Measurements from ENCODE around the gene CNKSR1.

Gene CNKSR1

DNA sequence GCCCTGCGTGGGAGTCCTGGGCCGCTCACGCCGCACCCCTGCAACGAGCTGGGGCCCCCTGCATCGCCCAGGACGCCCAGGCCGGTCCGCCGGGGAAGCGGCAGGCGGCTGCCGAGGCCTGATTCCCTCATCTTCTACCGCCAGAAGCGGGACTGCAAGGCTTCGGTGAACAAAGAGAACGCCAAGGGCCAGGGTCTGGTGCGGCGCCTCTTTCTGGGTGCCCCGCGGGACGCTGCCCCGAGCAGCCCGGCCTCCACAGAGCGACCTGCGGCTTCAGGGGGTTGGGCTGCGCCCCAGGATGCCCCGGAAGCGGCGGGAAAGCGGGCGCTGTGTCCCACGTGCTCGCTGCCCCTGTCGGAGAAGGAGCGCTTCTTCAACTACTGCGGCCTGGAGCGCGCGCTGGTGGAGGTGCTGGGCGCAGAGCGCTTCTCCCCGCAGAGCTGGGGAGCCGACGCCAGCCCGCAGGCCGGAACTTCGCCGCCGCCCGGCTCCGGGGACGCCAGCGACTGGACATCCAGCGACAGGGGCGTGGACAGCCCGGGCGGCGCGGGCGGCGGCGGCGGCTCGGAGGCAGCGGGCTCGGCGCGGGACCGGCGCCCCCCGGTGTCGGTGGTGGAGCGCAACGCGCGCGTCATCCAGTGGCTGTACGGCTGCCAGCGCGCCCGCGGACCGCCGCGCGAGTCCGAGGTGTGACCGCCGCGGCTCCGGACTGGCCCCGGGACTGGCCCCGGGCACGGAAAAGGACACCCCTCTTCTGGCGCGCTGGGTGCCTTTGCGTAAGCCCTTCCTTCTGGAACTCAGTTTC is 15.7 kb upstream of the CNKSR1 start:
- DNase-seq = no peak

DNA sequence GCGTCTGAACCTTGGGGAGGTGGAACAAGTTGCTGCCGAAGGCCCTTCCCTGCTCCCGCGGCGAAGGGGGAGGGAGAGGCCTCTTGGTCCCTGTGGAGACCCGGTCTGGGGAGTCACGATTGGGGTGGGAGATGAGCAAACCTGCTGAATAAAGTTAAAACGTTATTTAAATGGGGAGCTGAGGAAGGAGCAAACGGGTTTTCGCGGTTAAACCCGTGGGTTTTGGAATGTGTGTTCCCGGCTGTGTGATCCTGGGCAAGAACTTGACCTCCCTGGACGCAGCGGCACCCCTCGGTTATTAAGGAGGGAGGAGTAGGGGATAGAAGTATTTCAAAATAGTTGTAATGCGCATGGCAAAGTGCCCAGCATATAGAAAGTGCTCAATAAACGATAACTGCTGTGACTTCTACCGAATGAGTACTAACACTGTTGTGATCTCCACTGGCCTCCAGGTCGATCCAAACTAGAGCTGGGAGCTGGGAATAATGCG is 15.0 kb upstream of the CNKSR1 start:
- no peak for DNase-seq

DNA sequence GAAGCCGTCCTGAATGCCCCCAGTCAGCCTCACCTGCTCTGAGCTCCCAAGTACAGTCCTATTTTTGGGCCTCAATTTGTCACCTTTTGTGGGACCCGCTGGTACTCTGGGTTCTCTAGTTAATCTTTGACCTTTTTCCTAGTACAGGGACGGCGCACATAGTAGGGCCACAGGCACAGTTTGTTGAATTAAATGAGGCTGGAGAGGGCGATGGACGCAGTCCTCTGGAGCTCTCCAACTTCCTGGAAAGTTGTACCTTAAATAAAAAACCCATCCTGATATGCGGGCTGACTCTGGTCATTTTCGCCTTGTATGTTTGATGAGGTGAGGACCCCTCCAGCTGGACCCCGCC is 13.6 kb upstream of the CNKSR1 start:
- no peak for DNase-seq

DNA sequence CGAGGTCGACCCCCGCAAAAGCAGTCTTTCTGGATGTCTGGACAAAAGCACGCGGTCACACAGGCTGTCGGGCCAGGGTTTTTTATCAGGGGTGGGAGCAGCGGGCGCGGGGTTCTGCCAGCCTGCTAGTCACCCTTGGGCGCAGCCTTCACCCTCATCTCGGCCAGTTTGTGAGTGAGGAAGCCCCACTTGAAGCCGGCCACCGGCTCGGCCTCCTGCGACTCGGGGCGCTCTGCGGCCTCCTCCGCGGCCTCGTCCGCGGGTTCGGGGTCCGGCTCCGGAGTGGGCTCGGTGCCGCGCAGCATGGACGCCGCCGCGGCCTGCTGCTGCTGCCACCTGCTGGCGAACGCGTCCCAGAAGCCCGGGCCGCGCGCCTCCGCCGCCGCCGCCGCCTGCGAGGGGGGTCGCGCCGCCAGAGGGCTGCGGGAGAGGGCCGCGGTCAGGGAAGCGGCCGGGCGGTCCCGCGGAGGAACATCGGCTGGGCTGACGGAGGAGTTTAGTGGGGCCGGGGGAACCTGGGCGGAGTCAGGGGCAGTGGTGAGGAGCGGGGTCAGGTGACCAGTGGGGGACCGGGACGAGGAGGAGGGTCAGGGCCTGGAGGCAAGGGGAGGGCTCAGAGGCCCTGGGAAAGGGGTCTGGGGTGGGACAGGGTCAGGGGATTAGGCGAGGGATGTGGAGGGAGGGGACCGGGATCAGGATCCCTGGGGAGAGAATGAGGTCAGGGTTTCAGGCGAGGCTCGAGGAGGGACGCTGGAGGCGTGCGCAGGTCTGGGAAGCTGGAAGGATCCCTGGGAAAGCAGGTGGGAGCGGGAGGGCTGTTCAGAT is 13.0 kb upstream of the CNKSR1 start:
- DNase-seq = no peak

DNA sequence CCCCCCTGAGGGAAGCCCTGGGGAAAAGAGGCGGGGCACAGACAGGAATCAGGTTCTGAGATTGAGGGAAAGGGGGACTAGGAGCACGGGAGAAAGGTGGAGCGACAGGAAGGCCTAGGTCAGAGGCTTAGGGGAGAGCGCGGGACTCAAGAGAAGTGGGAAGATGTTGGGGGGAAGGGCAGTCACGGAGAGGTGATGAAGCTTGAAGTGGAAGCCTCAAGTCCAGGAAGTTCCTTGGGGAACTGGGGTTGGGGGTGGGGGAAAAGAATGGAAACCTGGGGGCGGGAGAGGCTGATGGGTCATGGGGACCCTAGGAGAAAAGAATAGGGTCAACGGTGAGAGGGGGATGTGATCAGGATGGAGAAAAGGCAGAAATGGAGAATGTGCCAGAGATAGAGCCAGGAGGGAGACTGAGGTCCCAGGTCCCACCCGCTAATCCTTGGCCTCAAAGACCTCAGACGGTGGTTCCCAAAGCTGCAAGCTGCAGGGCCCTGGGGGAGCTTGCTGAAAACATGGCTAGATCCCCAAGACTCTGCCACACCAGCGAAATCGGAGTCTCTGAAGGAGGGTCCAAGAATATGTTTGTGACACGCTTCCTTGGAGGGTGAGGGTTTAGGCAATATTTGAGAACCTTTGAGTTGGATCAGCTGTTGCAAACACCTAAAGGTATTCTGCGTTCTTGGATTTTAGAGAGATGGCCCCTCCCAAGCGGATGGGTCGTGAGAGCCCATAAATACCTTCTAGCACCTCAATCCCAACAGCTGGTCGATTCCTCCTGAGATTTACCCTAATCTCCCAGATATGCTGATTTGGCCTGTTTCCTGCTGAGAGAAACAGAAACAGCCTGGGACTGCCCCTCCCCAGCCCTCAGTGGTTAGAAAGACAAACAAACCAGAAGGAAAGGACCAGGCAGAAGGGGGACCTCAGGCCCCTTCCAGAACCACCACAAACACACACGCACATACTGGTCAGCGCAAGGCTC is 12.1 kb upstream of the CNKSR1 start:
- DNase-seq = no peak

DNA sequence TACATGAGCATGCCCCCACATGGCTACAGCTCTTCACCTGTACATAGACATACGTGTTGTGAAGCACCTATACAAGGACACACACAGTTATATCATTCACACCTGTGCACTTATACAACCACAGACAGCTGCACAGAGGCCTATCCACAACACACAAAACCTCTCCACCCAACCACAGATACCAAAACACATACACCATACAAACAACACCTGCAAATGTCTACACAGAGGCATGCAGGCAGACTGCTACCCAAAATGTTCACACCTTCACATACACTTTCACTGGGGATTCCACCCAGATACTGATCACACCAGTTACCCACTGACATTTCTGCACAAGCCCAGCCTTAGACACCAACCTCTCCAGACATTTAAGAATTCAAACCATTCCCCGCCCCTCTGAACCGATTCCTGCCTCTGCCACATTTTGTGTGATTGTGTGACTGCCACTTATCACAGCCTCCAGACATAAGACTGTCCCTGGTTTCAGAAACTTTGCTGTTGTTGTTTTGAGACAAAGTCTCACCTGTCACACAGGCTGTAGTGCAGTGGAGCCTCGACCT is 10.5 kb upstream of the CNKSR1 start:
- DNase-seq = no peak

DNA sequence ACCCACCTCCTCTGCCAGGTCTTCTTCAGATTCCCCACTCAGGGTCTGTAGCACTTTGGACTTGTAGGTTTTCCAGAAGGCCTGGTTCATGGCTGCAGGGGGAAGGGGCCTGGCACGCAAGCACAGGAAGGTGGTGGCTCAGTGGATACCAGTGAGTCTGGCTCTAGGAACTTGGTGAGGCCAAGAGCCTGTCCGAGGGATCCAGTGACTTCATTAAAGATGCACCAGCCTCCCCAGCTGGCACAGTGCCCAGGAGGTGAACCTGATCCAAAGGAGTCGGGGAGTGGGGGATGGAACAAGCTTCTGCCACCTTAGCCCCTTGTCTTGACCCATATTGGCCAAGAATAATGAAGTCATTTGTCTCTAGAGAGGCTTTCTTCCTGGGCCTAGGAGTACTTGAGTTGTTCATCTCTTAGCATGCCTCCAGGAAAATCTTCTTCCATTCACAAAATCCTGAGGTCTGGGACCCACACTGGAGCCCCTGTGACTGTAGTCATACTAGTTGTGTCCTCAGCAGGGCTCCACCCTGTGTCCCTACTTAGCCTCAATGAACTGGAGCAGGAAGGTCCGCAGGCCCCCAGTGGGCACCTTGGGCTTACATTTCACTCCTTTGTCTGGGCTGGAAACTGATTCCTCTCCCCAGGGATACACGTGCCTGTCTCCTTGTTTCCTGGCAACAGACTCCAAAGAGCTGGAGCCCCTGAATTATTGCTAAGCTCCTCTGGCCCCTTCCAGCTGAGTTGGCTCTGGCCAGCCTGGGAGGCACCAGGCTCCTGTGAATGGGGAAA is 8.7 kb upstream of the CNKSR1 start, which contains the start of gene C1orf232:
Gene C1orf232 (minus strand): TSS at position 554 of the 788 bp plus-strand sequence. CDS start 464 bp downstream, at position 90.
- DNase-seq = no peak

DNA sequence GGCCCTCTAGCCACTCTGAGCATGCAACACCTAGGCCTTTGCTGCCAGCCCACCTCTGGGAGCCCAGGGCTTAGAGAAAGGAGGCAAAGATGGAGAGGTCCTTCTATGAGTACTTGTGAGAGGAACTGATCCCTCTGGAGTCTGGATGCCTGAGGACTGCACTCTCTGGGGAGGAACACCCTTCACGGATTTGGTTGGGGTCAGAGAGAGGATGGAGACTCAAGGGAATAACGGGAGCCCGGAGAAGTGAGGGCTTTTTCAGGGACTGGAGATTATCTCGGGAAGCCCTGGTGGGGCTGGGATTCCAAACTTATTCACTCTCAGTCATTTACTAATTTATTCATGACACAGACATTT is 8.1 kb upstream of the CNKSR1 start:
- DNase-seq = no peak

DNA sequence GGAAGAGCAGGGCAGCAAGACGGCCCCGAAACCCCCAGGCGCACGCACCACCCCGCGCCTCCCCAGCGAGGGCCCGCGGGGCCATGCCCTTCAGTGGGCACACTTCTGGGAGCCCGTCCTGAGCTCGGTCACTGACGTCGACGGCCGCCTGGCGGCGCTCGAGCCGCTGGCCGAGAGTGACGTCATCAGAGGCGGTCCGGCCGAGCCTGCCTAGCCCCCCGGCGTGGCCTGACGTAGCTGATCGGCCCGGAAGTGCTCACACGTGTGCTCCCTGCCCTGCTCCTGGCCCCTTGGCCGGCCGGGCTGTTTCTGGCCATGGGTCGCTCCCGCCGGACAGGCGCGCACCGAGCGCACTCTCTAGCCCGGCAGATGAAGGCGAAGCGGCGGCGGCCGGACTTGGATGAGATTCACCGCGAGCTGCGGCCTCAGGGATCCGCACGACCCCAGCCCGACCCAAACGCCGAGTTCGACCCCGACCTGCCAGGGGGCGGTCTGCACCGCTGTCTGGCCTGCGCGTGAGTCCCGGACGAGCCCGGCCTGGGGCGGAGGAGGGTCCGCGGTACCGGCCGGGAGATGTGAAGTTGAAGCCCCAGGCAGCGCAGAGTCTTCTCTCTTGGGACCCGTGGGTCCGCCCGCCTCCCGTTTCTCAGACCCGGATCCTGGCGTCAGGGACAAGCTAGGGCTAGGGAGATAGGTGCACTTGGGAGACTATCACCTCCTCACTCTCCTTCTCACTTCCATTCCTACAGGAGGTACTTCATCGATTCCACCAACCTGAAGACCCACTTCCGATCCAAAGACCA is 7.4 kb upstream of the CNKSR1 start, which contains the start of gene ZNF593:
Gene ZNF593 (plus strand): TSS at position 240 of the 803 bp plus-strand sequence. CDS start 76 bp downstream, at position 316.
- DNase-seq = peak; percentile 68

DNA sequence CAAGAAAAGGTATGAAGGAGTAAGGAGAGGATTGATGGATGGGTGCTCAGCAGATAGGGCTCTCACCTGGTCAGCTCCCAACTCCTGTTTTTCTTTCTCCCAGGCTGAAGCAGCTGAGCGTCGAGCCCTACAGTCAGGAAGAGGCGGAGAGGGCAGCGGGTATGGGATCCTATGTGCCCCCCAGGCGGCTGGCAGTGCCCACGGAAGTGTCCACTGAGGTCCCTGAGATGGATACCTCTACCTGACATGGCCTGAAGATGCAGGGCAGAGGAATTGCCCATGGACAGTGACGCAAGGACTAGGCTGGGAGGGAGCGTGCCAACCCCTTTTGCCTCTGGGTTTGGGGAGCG is 6.8 kb upstream of the CNKSR1 start:
- DNase-seq = no peak

DNA sequence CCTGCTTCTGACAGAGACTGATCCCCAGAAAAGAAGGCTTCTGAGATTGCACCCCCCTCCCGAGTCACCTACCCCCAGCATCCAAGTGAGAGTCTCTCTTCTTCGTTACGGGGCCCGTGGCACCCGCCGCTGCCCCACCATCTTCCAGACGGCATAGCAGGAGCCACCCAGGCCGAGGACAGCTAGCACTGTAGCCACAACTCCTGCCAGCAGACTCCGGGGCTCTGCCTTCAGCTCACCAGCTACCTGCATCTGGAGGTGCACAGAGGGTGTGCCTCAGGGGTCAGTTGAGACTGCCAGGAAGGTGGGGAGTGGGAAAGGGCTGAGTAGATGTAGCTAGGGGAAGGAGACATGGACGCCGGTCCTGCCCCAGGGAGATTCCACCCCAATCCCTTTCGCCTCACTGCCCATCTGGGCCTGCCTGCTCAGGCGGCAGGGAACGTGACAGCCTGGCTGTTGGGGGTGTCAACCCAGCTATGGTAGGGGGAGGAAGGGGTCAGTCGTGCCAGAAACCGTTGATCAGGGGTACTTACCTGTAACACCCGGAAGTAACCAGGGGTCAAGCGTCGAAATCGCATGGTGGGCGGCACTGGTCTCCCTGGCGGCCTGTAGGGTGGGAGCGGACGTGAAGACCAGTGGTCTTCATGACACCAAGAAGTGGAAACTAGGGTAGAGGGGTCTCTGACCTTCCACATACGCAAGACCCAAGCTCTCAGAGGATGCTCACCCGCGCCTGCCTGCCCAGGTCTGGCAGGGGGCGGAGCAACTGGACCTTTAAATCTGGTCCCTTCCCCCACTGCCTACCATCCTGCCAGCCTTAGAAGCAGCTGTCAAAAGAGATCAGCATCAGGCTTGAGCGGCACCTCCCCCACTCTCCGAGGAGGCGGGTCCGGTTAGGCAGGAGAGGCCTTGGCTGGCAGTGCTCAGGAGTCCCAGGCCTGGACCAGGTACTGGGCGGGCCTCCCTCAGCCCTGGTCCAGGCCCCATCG is 5.9 kb upstream of the CNKSR1 start, which contains the start of gene ZNF593OS:
Gene ZNF593OS (minus strand): TSS at position 749 of the 989 bp plus-strand sequence. CDS start 171 bp downstream, at position 578.
- DNase-seq = no peak

DNA sequence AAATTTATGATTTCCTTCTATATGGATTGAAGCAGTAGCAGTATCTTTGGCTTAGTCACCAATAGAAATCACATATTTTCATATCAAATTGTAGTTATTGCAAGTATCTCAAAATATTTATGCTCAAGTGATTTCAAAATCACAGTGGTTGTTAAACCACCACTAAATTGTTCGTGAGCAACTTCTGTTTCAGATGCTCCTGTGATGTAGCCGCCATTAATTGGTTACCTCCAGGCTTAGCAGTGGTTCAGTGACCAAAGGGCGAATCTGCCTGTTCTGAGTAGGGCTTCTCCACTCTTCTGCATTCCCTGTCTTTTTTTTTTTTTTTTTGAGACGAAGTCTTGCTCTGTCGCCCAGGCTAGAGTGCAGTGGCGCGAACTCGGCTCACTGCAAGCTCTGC is 1.9 kb upstream of the CNKSR1 start:
- no peak for DNase-seq

DNA sequence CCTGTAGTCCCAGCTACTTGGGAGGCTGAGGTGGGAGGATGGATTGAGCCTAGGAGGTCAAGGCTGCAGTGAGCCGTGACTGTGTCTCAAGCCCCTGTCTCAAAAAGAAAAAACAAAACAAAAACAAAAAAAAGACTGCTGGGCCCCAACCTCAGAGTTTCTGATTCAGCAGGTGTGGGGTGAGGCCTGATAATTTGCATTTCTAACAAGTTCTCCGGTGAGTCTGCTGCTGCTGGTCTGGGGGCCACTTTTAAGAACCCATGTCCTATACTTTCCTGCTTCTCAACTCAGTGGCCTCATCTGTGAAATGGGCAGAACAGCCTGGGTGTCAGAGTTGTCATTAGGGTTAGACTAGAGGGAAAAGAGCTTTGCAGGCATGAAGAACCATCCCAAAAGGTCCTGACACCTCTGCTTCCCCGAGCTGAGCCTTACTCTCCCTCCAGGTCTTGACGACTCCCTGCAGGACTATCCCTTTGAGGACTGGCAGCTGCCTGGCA is 2.8 kb downstream of the CNKSR1 start:
- DNase-seq = no peak

DNA sequence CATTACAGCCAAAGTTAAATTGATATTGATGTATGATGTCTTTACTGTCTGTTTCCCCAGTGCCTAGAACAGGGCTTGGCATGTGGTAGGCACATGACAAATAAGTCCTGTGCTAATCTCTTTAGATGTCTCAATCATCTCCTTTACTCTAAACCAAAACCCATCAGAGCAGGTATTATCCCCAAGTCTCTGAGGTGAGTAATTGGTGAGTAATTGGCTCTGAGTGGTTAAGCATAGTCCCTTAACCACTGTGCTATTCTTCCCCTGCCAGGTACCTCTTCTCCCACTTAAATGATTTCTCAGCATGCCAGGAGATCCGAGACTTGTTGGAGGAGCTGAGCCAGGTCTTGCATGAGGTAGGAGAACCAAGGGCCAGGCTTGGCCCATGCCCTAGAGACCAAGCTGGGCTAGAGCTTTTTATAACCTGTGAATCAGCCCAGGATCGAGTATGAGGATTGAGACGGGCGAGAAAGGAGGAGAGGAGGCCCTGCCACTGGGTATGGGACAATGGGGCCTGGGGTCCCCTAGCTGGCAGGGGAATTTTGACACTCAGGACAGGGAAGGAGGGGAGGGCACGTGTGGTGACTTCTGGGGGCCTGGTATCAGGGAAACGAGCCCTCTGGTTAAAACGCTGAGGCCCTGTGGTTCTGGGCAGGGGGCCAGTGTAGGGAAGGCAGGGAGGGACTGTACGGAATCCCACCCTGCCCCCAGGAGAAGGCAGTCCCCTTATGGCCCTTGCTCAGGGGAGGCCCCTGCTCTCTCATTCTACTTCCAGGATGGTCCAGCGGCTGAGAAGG is 4.5 kb downstream of the CNKSR1 start:
- DNase-seq = no peak

DNA sequence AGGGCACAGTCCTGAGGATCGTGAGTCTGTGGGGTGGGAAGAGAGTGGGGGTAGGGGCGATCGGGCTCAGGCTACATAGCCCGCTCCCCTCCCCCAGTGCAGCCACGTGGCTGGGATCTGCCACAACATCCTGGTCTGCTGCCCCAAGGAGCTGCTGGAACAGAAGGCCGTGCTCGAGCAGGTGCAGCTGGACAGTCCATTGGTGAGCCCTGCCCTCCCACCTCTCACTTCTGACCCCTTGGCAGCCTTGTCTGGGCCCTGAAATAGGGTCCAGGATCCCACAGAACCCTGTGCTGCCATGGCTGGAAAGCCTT is 5.0 kb downstream of the CNKSR1 start:
- DNase-seq = no peak

DNA sequence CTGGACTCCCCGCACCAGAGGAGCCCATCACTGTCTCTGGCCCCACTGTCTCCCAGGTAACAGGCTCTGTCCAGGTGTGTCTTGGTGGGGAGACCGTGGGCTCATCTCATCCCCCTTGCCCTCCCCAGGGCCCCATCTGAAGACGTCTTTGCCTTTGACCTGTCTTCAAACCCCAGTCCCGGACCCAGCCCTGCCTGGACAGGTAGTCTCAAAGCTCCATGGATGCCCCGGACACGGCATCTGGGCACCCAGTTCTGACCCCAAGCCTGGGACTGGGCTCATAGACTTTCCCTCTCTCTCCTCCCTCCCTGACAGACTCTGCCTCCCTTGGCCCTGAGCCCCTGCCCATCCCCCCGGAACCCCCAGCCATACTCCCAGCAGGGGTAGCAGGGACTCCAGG is 6.8 kb downstream of the CNKSR1 start:
- no peak for DNase-seq

DNA sequence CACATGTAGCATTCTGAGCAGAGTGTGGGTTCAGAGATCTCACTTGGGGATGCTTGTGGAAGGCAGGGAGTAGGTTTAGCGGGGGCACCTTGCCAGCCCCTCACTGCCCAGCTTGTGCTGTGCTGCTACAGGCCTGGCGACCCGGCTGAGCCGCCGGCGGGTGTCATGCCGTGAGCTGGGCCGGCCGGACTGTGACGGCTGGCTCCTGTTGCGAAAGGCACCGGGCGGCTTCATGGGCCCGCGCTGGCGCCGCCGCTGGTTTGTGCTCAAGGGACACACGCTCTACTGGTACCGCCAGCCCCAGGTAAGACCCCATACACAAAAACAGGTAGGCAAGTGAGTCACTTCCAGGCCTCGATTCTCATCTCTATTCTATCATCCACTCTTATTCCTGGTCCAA is 7.6 kb downstream of the CNKSR1 start:
- no peak for DNase-seq

DNA sequence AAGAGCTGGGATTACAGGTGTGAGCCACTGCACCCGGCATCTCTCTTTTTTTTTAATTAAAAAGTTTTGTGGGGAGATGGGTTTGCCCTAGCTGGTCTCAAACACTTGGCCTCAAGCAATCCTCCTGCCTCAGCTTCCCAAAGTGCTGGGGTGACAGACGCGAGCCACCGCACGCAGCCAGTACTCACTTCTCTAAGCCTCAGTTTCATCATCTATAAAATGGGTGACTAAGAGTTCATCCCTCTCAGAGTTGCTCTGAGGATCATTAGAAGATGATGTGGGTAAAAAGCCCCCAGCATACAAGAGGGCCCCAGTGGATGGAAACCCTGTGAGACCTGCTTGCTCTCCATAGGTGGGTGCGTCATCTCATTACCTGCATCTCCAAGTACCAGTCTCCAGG is 10.6 kb downstream of the CNKSR1 start:
- DNase-seq = no peak

DNA sequence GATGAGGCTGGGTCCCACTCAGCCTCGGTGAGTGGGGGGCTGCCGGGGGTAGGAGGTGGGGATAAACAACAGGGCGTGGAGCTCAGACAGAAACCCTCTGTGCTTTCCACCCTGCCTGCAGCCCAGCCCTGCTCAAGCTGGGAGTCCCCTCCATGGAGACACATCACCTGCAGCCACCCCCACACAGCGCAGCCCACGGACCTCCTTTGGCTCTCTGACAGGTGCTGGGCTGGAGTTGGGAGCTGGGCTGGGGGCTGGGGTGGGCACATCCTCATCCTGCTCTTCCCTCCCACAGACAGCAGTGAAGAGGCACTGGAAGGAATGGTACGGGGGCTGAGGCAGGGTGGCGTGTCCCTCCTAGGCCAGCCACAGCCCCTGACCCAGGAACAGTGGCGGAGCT is 11.2 kb downstream of the CNKSR1 start:
- no peak for DNase-seq

All from NCI-H1048 (cell line).